Measurements from ENCODE around the gene KLHL29. TPM values are rescaled to one million over a fixed set of nuclear protein-coding genes. Genes with fewer than 3 reads are reported as not detected.
A peak's percentile ranks its signal among the peaks of the same experiment; 100 is the strongest.

Gene KLHL29
- total RNA-seq, 2 donors from 2014 or later: 1.0 to 2.4 TPM

DNA sequence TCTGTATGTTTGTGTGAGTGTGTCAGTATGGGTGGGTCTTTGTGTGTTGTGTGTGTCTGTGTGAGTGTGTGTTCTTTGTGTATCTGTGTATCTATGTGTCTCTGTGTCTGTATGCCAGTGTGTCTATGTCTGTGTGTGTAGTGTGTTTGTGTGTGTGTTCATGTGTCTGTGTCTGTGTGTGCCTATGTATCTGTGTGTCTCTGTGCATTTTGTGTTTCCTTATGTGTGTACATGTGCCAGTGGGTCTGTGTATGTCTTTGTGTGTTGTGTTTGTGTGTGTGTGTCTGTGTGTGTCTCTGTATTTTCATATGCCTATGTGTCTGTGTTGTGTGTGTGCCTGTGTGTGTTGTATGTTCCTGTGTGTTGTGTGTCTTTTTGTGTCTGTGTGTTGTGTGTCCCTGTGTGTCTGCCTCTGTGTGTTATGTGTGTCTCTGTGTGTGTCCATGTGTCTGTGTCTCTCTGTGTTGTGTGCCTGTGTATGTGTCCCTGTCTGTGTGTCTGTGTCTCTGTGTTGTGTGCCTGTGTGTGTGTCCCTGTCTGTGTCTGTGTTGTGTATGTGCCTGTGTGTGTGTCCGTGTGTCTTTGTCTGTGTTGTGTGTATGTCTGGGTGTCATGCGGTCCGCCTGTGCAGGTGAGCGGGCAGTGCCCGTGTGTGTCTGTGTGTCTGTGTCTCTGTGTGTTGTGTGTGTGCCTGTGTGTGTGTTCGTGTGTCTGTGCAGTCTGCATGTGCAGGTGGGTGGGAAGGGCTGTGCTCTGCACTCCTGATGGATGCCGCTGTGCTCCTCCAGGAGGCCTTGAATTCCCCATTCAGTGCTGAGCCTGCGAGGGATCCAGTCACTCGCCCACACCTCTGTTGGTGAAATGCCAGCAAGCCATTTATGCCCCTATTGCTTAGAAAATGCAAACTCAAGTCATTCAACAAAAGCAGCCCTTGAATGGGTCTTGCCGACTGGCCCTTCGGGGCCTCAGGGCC, 37.4 kb downstream of the KLHL29 start:
- Histone ChIP-seq H3K27me3 (ENCODE audit: control insufficient read depth, insufficient read depth, low read length, poor library complexity, severe bottlenecking) (no peaks in the 10 kb centered on the region), H3K9me3 (ENCODE audit: control insufficient read depth, low read length) (no peaks in the 10 kb centered on the region), H3K36me3 (ENCODE audit: control insufficient read depth, insufficient read depth, low read length) (no peaks in the 10 kb centered on the region), H3K27ac (ENCODE audit: low read depth, low read length) (peak overlapping the region; percentile 36), H3K4me1 (ENCODE audit: control insufficient read depth, insufficient read depth, low read length) (no peaks in the 10 kb centered on the region), H3K9ac (ENCODE audit: extremely low read depth, low read length, poor library complexity, severe bottlenecking) (no peak overlapping the region), H3K4me3 (ENCODE audit: low read length) (no peak overlapping the region)
- H3K4me1 Mint-ChIP-seq: peaks cover 2% of the 10 kb centered on the region
- WGBS, 2 experiments (ENCODE audit: insufficient coverage in 1 of 2, insufficient read length in 1 of 2): 56 to 86% methylated on average over 2 to 11 of the region's 11 CpGs
- no peaks in the 10 kb centered on the region for H3K27me3 Mint-ChIP-seq (ENCODE audit: insufficient read depth)
- no peak overlapping the region for H3K27ac Mint-ChIP-seq
- H3K4me3 Mint-ChIP-seq: no peak overlapping the region
- no peaks in the 10 kb centered on the region for H3K9me3 Mint-ChIP-seq
- DNase-seq: peak; percentile 52
- no peaks in the 10 kb centered on the region for H3K36me3 Mint-ChIP-seq (ENCODE audit: low read depth)
- TF ChIP-seq, protein P1, sequence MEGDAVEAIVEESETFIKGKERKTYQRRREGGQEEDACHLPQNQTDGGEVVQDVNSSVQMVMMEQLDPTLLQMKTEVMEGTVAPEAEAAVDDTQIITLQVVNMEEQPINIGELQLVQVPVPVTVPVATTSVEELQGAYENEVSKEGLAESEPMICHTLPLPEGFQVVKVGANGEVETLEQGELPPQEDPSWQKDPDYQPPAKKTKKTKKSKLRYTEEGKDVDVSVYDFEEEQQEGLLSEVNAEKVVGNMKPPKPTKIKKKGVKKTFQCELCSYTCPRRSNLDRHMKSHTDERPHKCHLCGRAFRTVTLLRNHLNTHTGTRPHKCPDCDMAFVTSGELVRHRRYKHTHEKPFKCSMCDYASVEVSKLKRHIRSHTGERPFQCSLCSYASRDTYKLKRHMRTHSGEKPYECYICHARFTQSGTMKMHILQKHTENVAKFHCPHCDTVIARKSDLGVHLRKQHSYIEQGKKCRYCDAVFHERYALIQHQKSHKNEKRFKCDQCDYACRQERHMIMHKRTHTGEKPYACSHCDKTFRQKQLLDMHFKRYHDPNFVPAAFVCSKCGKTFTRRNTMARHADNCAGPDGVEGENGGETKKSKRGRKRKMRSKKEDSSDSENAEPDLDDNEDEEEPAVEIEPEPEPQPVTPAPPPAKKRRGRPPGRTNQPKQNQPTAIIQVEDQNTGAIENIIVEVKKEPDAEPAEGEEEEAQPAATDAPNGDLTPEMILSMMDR (conservative IDR thresholded peaks at IDR 0.05): no peak

DNA sequence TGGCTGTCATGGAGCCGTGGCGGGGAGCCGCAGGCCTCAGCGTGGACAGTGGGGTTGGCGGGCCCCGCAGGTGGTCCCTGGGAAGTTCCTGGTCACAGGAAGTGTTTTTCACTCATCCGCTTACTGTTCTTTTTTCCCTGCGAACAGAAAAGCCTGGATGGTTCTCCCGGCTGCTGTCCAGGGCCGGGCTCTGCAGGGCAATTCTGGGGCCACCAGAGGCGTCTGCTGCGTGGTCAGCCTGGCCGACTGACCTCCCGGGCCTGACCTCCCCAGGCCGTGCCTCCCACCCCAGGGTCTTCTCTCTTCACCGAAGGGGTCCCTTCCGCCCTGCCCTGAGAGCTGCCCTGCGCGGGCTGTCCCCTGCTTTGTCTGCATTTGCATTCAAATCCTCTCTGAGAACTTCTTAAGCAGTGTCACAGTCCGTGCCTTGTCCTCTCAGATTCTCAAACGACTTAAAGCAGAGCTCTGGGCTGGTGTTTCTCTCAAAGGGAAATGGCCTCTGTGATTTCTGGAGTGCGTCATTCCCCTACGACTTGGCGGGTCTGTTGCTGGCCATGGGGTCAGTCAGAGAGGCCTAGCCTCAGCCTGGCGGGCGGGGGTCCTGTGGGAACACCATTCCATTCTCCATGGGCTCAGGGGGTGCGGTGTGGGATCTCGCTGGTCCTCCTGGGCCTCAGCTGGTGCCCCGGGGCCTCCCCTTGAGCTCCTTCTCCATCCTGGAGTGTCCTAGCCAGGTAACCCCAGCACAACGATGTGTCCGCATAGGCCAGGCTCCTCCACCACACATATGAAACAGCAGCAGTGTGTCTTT, 38.3 kb downstream of the KLHL29 start:
- DNase-seq: peak; percentile 57
- Histone ChIP-seq H3K9ac (ENCODE audit: extremely low read depth, low read length, poor library complexity, severe bottlenecking) (no peak overlapping the region), H3K4me1 (ENCODE audit: control insufficient read depth, insufficient read depth, low read length) (no peaks in the 10 kb centered on the region), H3K27ac (ENCODE audit: low read depth, low read length) (peak overlapping the region; percentile 36), H3K9me3 (ENCODE audit: control insufficient read depth, low read length) (no peaks in the 10 kb centered on the region), H3K36me3 (ENCODE audit: control insufficient read depth, insufficient read depth, low read length) (no peaks in the 10 kb centered on the region), H3K4me3 (ENCODE audit: low read length) (no peak overlapping the region), H3K27me3 (ENCODE audit: control insufficient read depth, insufficient read depth, low read length, poor library complexity, severe bottlenecking) (no peaks in the 10 kb centered on the region)
- WGBS, 2 experiments (ENCODE audit: insufficient coverage in 1 of 2, insufficient read length in 1 of 2): 70 to 79% methylated on average over 22 to 31 of the region's 31 CpGs
- H3K36me3 Mint-ChIP-seq (ENCODE audit: low read depth): no peaks in the 10 kb centered on the region
- H3K4me3 Mint-ChIP-seq: no peak overlapping the region
- TF ChIP-seq, protein P1 (conservative IDR thresholded peaks at IDR 0.05): no peak
- no peaks in the 10 kb centered on the region for H3K27me3 Mint-ChIP-seq (ENCODE audit: insufficient read depth)
- peaks cover 2% of the 10 kb centered on the region for H3K4me1 Mint-ChIP-seq
- H3K9me3 Mint-ChIP-seq: no peaks in the 10 kb centered on the region
- H3K27ac Mint-ChIP-seq: no peak overlapping the region

DNA sequence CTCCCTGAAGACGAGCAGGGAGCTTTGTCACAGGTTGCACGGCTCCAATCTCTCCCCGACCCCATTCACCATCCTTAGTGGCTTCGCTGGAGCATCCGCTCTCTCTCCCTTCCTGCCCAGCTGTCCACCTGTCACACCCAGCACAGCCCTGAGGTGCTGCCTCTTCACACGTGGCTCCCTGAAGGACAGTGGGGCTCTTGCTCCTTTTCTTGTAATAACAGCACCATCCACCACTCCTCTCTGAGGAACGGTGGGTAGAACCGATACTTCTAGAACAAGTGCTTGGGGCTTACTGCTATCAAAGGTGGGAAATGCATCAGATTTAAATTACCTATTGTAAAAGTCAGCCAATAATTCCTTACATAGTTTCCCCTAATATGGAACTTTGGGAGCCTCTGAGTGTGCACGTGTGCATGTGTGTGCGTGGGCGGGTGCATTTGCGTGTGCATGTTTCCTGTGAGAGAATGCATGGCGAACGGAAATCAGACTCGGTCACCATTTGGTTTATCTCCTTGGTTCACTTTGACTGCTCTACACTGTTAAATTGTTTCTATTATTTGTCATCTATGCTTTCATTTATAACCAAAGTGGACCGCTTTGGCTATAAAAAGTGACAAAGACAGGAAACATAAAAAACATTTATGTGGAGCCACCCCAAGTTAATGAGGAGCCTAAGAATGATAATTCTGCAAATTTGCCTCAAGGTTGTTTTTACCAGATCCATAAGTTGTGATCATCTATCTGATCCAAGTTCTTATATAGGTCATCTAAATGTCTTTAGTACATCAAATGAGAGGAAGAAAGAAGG, 39.1 kb downstream of the KLHL29 start:
- no peaks in the 10 kb centered on the region for H3K36me3 Mint-ChIP-seq (ENCODE audit: low read depth)
- H3K4me1 ChIP-seq (ENCODE audit: control insufficient read depth, insufficient read depth, low read length): no peaks in the 10 kb centered on the region
- H3K27ac ChIP-seq (ENCODE audit: low read depth, low read length): no peak overlapping the region
- 92 to 93% methylated on average over 13 to 16 of the region's 16 CpGs for WGBS, 2 experiments (ENCODE audit: insufficient coverage in 1 of 2, insufficient read length in 1 of 2)
- H3K27me3 Mint-ChIP-seq (ENCODE audit: insufficient read depth): no peaks in the 10 kb centered on the region
- H3K4me3 ChIP-seq (ENCODE audit: low read length): no peak overlapping the region
- H3K27ac Mint-ChIP-seq: no peak overlapping the region
- TF ChIP-seq, protein P1 (conservative IDR thresholded peaks at IDR 0.05): no peak
- H3K27me3 ChIP-seq (ENCODE audit: control insufficient read depth, insufficient read depth, low read length, poor library complexity, severe bottlenecking): no peaks in the 10 kb centered on the region
- H3K36me3 ChIP-seq (ENCODE audit: control insufficient read depth, insufficient read depth, low read length): no peaks in the 10 kb centered on the region
- no peak overlapping the region for H3K4me3 Mint-ChIP-seq
- H3K9me3 Mint-ChIP-seq: no peaks in the 10 kb centered on the region
- peak; percentile 13 for DNase-seq
- H3K9ac ChIP-seq (ENCODE audit: extremely low read depth, low read length, poor library complexity, severe bottlenecking): no peak overlapping the region
- peaks cover 2% of the 10 kb centered on the region for H3K4me1 Mint-ChIP-seq
- no peaks in the 10 kb centered on the region for H3K9me3 ChIP-seq (ENCODE audit: control insufficient read depth, low read length)

Data from endodermal cell (in vitro differentiated cells).